ENCODE data around the gene GTF3C1.

GRCh38 chr16:27472091-27473020, 77.4 kb downstream of the GTF3C1 start:
- TF ChIP-seq CTCF (IDR thresholded peaks at IDR 0.05; ENCODE audit: low read depth, low read length) (no peak), EZH2phosphoT487 (IDR thresholded peaks at IDR 0.05; ENCODE audit: low read depth) (no peak)

Data from OCI-LY3 (cell line).